OCI-LY7 (cell line): Measurements from ENCODE around the gene ANTKMT.

Experiments
- EZH2phosphoT487 ChIP-seq: fragments of 200-600 bp; sonication (generic); IDR thresholded peaks from 2 replicates; pipeline ENCODE4 v1.6.1; 2018; ENCODE audit warnings: low read depth, borderline replicate concordance, mild to moderate bottlenecking, mixed run types, antibody characterized with exemption, low read length, moderate library complexity, mixed read lengths
- TF ChIP-seq, protein P1 (sequence below): fragments of 200-600 bp; sonication (generic); conservative IDR thresholded peaks from 2 replicates; pipeline ENCODE4 v1.5.1; 2014; ENCODE audit warnings: mild to moderate bottlenecking, antibody characterized with exemption, low read length, moderate library complexity, mixed read lengths

DNA sequence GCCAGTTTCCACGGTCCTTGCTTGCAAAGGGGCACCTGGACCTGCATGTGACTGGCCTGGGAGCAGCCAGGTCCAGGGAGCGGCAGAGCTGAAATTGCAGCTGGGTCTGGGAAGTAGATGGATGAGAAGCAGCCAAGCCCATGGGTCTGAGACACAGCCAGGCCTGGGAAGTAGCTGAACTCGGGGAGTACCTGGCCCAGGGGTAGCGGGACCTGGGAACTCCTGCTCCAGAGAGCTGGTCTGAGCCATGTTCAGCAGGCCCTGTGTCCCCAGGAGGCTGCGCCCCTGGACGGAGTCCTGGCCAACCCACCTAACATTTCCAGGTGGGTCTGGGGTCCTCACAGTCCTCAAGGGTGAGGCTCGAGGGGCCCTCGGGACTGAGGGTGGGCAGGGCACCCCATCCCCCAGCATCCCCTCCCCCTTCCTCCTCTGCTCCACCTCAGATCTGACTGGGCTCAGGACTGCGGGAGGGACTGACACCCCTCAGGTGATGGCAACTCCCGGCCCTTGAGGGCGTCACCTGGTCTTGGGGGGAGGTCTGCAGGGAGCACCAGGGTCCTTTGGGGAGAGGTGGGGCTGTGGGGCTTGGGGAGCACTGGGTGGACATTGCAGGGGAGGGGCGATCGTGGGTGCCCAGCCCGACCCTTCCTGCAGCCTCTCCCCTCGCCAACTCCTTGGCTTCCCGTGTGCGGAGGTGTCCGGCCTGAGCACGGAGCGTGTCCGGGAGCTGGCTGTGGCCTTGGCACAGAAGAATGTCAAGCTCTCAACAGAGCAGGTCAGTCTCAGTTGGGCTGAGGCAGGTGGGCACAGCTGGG, 42.6 kb downstream of the ANTKMT start:
- TF ChIP-seq, protein P1, sequence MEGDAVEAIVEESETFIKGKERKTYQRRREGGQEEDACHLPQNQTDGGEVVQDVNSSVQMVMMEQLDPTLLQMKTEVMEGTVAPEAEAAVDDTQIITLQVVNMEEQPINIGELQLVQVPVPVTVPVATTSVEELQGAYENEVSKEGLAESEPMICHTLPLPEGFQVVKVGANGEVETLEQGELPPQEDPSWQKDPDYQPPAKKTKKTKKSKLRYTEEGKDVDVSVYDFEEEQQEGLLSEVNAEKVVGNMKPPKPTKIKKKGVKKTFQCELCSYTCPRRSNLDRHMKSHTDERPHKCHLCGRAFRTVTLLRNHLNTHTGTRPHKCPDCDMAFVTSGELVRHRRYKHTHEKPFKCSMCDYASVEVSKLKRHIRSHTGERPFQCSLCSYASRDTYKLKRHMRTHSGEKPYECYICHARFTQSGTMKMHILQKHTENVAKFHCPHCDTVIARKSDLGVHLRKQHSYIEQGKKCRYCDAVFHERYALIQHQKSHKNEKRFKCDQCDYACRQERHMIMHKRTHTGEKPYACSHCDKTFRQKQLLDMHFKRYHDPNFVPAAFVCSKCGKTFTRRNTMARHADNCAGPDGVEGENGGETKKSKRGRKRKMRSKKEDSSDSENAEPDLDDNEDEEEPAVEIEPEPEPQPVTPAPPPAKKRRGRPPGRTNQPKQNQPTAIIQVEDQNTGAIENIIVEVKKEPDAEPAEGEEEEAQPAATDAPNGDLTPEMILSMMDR: no peak
- no peak for TF ChIP-seq EZH2phosphoT487
